Suprapubic skin (tissue), 4 donors: ENCODE results near the gene MED22. TPM values are rescaled to one million over a fixed set of nuclear protein-coding genes. Genes with fewer than 3 reads are reported as not detected.

Experiments
- DNase-seq, 2 donors: peaks; one replicate each; pipeline ENCODE4 v3.0.0-alpha.2; 2019; ENCODE audit warnings: low spot score in 2 of 2
- H3K27ac ChIP-seq: fragments of 200-600 bp; sonication (generic); one replicate; pipeline ENCODE4 v1.5.1; 2019
- H3K27me3 ChIP-seq: fragments of 200-600 bp; sonication (generic); one replicate; pipeline ENCODE4 v1.5.1; 2019
- H3K36me3 ChIP-seq: fragments of 200-600 bp; sonication (generic); one replicate; pipeline ENCODE4 v1.5.1; 2019
- H3K4me1 ChIP-seq: fragments of 200-600 bp; sonication (generic); one replicate; pipeline ENCODE4 v1.5.1; 2019
- H3K4me3 ChIP-seq: fragments of 200-600 bp; sonication (generic); one replicate; pipeline ENCODE4 v1.5.1; 2019; ENCODE audit warnings: mild to moderate bottlenecking
- H3K9me3 ChIP-seq: fragments of 200-600 bp; sonication (generic); one replicate; pipeline ENCODE4 v1.5.1; 2019
- CTCF ChIP-seq, 2 donors: fragments of 200-600 bp in 1 of 2; fragments of 450-650 bp in 1 of 2; sonication (generic) in 1 of 2; IDR thresholded peaks; one replicate each; pipeline ENCODE4 v1.5.1; 2016 to 2019; ENCODE audit warnings: antibody characterized with exemption in 2 of 2, mild to moderate bottlenecking in 1 of 2, moderate library complexity in 1 of 2
- EP300 ChIP-seq: sonication (generic); formaldehyde crosslinking; IDR thresholded peaks from one replicate; pipeline ENCODE4 v1.6.1; 2017; ENCODE audit warnings: antibody characterized with exemption
- POLR2A ChIP-seq, 2 donors: fragments of 450-650 bp; IDR thresholded peaks; one replicate each; pipeline ENCODE4 v1.6.1; 2017; ENCODE audit warnings: antibody characterized with exemption in 2 of 2, mild to moderate bottlenecking in 2 of 2, moderate library complexity in 2 of 2
- POLR2AphosphoS5 ChIP-seq, 3 donors: sonication (generic); formaldehyde crosslinking; IDR thresholded peaks; one replicate each; pipeline ENCODE4 v1.6.1; 2017; ENCODE audit warnings: antibody characterized with exemption in 3 of 3
- WGBS: methylation state at CpG from one replicate; pipeline ENCODE4 v1.1.5; 2018; 5-methylcytosine and 5-hydroxymethylcytosine counted together
- total RNA-seq, 4 donors: library from RNA; depleted of rRNA; stranded (reverse); fragments of >200 nt; gene quantifications; one replicate each; pipeline ENCODE4 v1.1.0, GENCODE V29; 2016

MED22 gene
- total RNA-seq, 4 donors from 2014 or later, result 11.5 to 27.4 (median 18.8) TPM

GRCh38 chr9:133294257-133294656 is 53.7 kb downstream of the MED22 start:
- H3K4me3 ChIP-seq, result no peak overlapping the region
- no peaks in the 10 kb centered on the region for H3K4me1 ChIP-seq
- peaks cover 17% of the 10 kb centered on the region for H3K27me3 ChIP-seq
- no peaks in the 10 kb centered on the region for H3K36me3 ChIP-seq
- no peak overlapping the region for H3K27ac ChIP-seq
- DNase-seq, result no peak
- no peaks in the 10 kb centered on the region for H3K9me3 ChIP-seq
- WGBS, result 71% methylated on average over 1 of the region's 1 CpG
- no peak for TF ChIP-seq CTCF (IDR thresholded peaks at IDR 0.05)
- TF ChIP-seq EP300, result no peak
- TF ChIP-seq POLR2AphosphoS5 (IDR thresholded peaks at IDR 0.05), result no peak
- TF ChIP-seq POLR2A (IDR thresholded peaks at IDR 0.05), result no peak

GRCh38 chr9:133290751-133291302 is 57.1 kb downstream of the MED22 start:
- no peak overlapping the region for H3K4me3 ChIP-seq
- DNase-seq, result peak in 1 of 2 donors; percentile 34
- no peaks in the 10 kb centered on the region for H3K9me3 ChIP-seq
- H3K27me3 ChIP-seq, result peaks cover 11% of the 10 kb centered on the region
- TF ChIP-seq CTCF (IDR thresholded peaks at IDR 0.05), result no peak
- H3K27ac ChIP-seq, result no peak overlapping the region
- 97% methylated on average over 2 of the region's 2 CpGs for WGBS
- H3K36me3 ChIP-seq, result no peaks in the 10 kb centered on the region
- H3K4me1 ChIP-seq, result no peaks in the 10 kb centered on the region

Other genes starting within 250 kb of the MED22 start
- 100 to 1,000 TPM; 173 to 244 (median 212) TPM for gene RALGDS, start 226.9 kb downstream of the MED22 start, total RNA-seq
- 10 to 100 TPM in 1 of 4 donors, 1 to 10 TPM in 3; 2.6 to 14.6 (median 5.8) TPM for gene GBGT1, start 184.2 kb downstream of the MED22 start, total RNA-seq
- gene OBP2B, start 138.9 kb downstream of the MED22 start, total RNA-seq, result 10 to 100 TPM in 1 of 4 donors, 1 to 10 TPM in 3; 2.6 to 11.7 (median 7.1) TPM
- 10 to 100 TPM in 2 of 4 donors, 1 to 10 TPM in 2; 2.6 to 17.9 (median 7.9) TPM for gene ABO, start 72.9 kb downstream of the MED22 start, total RNA-seq
- 10 to 100 TPM; 11.5 to 17.1 (median 15.8) TPM for gene SURF6, start 11.9 kb downstream of the MED22 start, total RNA-seq
- gene RPL7A, start 87 bp upstream of the MED22 start, total RNA-seq, result 1,000 to 10,000 TPM; 1,468 to 3,048 (median 2,531) TPM
- 10 to 100 TPM; 29.1 to 45.0 (median 33.4) TPM for gene SURF1, start 8.4 kb upstream of the MED22 start, total RNA-seq
- 10 to 100 TPM; 15.3 to 42.3 (median 31.2) TPM for gene SURF2, start 8.4 kb upstream of the MED22 start, total RNA-seq
- 100 to 1,000 TPM in 3 of 4 donors, 10 to 100 TPM in 1; 71.7 to 136 (median 118) TPM for gene SURF4, start 27.9 kb upstream of the MED22 start, total RNA-seq
- 1 to 10 TPM in 3 of 4 donors, not detected in 1; 1.8 to 4.2 (median 2.3) TPM for gene STKLD1, start 28.2 kb upstream of the MED22 start, total RNA-seq
- 10 to 100 TPM; 20.9 to 28.3 (median 22.2) TPM for gene REXO4, start 69.9 kb upstream of the MED22 start, total RNA-seq
- 1 to 10 TPM; 1.2 to 3.3 (median 1.6) TPM for gene ADAMTS13, start 74.2 kb upstream of the MED22 start, total RNA-seq
- gene CACFD1, start 111.8 kb upstream of the MED22 start, total RNA-seq, result 10 to 100 TPM in 2 of 4 donors, 1 to 10 TPM in 2; 6.8 to 11.6 (median 9.4) TPM
- 1 to 10 TPM in 1 of 4 donors, under 1 TPM in 3; 0.29 to 3.7 (median 0.49) TPM for gene SLC2A6, start 131.0 kb upstream of the MED22 start, total RNA-seq
- not detected for gene MYMK, start 176.8 kb upstream of the MED22 start, total RNA-seq
- under 1 TPM; 0.16 to 0.85 (median 0.46) TPM for gene ADAMTSL2, start 186.6 kb upstream of the MED22 start, total RNA-seq